Stimulated activated CD4-positive, alpha-beta T cell treated with anti-CD3 and anti-CD28 coated beads, Interleukin-1b, Interleukin-23, amount 100 ng/mL, for 1 hour (primary cell): Measurements from ENCODE around the gene RNASE8.

Experiments
- DNase-seq, 2 donors: peaks; one replicate each; pipeline ENCODE4 v3.0.0-alpha.2; 2020; ENCODE audit warnings: low read depth in 2 of 2

Gene RNASE8

GRCh38 chr14:21072781-21073339, 15.2 kb downstream of the RNASE8 start:
- no peak for DNase-seq

GRCh38 chr14:21073921-21074320, 16.3 kb downstream of the RNASE8 start:
- DNase-seq, result no peak

GRCh38 chr14:21074398-21075272, 17.0 kb downstream of the RNASE8 start:
- DNase-seq, result no peak

- DNase-seq, result no peak
These were observed 18.3 kb downstream of the RNASE8 start for GRCh38 chr14:21075719-21076437.

GRCh38 chr14:21077672-21078071, 20.1 kb downstream of the RNASE8 start:
- DNase-seq, result no peak

- no peak for DNase-seq
These were observed 20.7 kb downstream of the RNASE8 start for GRCh38 chr14:21078287-21078686.

GRCh38 chr14:21078726-21079125, 21.1 kb downstream of the RNASE8 start:
- DNase-seq, result no peak

- DNase-seq, result no peak
These were observed 24.0 kb downstream of the RNASE8 start for GRCh38 chr14:21081521-21082142.

- no peak for DNase-seq
These were observed 26.1 kb downstream of the RNASE8 start for GRCh38 chr14:21083565-21084325.

GRCh38 chr14:21084396-21084795, 26.8 kb downstream of the RNASE8 start:
- DNase-seq, result no peak

GRCh38 chr14:21084998-21085853, 27.6 kb downstream of the RNASE8 start:
- no peak for DNase-seq

GRCh38 chr14:21086908-21087293, 29.3 kb downstream of the RNASE8 start:
- DNase-seq, result no peak

- peak in 1 of 2 donors; percentile 58 for DNase-seq
These were observed 29.9 kb downstream of the RNASE8 start for GRCh38 chr14:21087294-21088091.

- no peak for DNase-seq
These were observed 31.1 kb downstream of the RNASE8 start for GRCh38 chr14:21088687-21089086.

GRCh38 chr14:21089271-21089670, 31.6 kb downstream of the RNASE8 start:
- DNase-seq, result no peak

- DNase-seq, result no peak
These were observed 32.2 kb downstream of the RNASE8 start for GRCh38 chr14:21089877-21090193.

GRCh38 chr14:21090194-21090939, 32.7 kb downstream of the RNASE8 start:
- DNase-seq, result no peak

- no peak for DNase-seq
These were observed 33.5 kb downstream of the RNASE8 start for GRCh38 chr14:21090940-21091663.
